ENCODE data around the gene SHROOM1. TPM values are rescaled to one million over a fixed set of nuclear protein-coding genes. Genes with fewer than 3 reads are reported as not detected.

SHROOM1 gene
- polyA plus RNA-seq, 2 donors, result 3.3 to 5.6 TPM

DNA sequence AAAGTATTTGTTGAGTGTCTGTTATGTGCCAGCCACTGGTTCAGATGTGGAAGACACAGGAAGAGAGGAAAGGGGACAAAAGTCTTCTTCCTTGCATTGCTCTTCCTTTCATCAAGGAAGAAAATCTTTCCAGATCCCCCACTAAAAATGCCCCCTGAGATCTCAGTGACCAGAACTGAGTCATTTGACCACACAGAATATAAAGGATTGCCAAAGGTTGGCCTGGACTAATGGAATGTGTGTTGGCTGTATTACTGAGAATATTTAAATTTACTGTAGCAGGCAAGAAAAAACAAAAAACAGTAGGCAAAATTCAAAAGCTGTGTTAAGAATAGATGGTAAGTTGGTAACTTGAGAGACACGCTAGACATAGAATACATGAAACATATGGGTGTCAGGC lies 43.4 kb downstream of the SHROOM1 start:
- no peak overlapping the region for H3K4me3 ChIP-seq (ENCODE audit: low read depth in 1 of 2, low read length in 2 of 2)
- whole genome bisulfite sequencing, 2 donors, result 97 to 99% methylated on average over 1 of the region's 1 CpG
- no peaks in the 10 kb centered on the region for H3K4me1 ChIP-seq (ENCODE audit: control insufficient read depth in 2 of 2, insufficient read depth in 2 of 2, low read length in 1 of 2)
- no peaks in the 10 kb centered on the region for H3K9me3 ChIP-seq (ENCODE audit: control insufficient read depth in 2 of 2, insufficient read depth in 1 of 2, low read depth in 1 of 2, low read length in 1 of 2)
- no peaks in the 10 kb centered on the region for H3K27me3 ChIP-seq (ENCODE audit: control insufficient read depth in 1 of 2, insufficient read depth in 2 of 2, low read length in 2 of 2)
- H3K36me3 ChIP-seq (ENCODE audit: control insufficient read depth in 2 of 2, insufficient read depth in 2 of 2, low read length in 1 of 2), result no peaks in the 10 kb centered on the region
- H3K27ac ChIP-seq (ENCODE audit: low read depth in 2 of 2, low read length in 1 of 2), result no peak overlapping the region

DNA sequence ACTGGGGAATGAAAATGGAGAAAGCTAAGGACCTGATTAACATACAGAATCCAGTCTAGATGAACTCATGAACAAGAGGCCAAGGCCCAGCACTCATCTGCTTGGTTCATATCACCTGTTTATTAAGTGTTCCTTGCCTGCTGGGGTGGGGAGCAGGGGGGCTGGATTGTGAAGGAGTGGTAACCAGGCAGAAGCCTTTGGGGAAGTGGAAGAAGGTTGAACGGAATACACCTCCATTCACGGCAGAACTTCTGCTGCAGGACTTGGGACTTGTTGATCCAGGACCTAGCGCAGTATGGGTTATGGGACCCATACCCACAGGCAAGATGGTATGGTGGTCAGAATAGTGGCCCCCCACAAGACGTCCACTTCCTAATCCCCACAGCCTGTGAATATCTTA lies 44.6 kb downstream of the SHROOM1 start:
- H3K27ac ChIP-seq (ENCODE audit: low read depth in 2 of 2, low read length in 1 of 2), result no peak overlapping the region
- 93 to 98% methylated on average over 4 of the region's 4 CpGs for WGBS, 2 donors
- H3K36me3 ChIP-seq (ENCODE audit: control insufficient read depth in 2 of 2, insufficient read depth in 2 of 2, low read length in 1 of 2), result no peaks in the 10 kb centered on the region
- H3K27me3 ChIP-seq (ENCODE audit: control insufficient read depth in 1 of 2, insufficient read depth in 2 of 2, low read length in 2 of 2), result no peaks in the 10 kb centered on the region
- H3K9me3 ChIP-seq (ENCODE audit: control insufficient read depth in 2 of 2, insufficient read depth in 1 of 2, low read depth in 1 of 2, low read length in 1 of 2), result no peaks in the 10 kb centered on the region
- H3K4me1 ChIP-seq (ENCODE audit: control insufficient read depth in 2 of 2, insufficient read depth in 2 of 2, low read length in 1 of 2), result no peaks in the 10 kb centered on the region
- H3K4me3 ChIP-seq (ENCODE audit: low read depth in 1 of 2, low read length in 2 of 2), result no peak overlapping the region

DNA sequence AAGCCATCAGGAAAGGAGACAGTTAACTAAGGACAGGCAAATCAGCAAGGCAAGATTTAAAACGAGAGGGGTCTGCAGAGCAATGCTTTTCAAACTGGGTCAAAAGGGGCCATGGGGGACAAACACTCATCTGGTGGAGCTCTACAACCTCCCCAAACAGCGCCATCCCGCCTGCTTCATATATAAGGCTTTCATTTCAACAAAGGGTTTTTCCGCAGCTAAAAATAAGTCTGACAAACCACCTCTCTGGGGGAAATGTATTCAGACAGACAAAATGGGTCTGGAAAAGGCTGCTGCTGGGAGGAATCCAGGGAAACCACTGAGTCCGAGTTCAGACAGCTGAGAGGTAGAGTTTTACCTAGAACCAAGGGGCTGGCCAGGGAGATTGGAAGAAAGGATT lies 45.1 kb downstream of the SHROOM1 start:
- 72 to 77% methylated on average over 5 of the region's 5 CpGs for WGBS, 2 donors
- Histone ChIP-seq H3K27ac (ENCODE audit: low read depth in 2 of 2, low read length in 1 of 2) (no peak overlapping the region), H3K4me3 (ENCODE audit: low read depth in 1 of 2, low read length in 2 of 2) (no peak overlapping the region)

GRCh38 chr5:132782101-132782500 lies 48.3 kb downstream of the SHROOM1 start:
- Histone ChIP-seq H3K4me3 (ENCODE audit: low read depth in 1 of 2, low read length in 2 of 2) (no peak overlapping the region), H3K9me3 (ENCODE audit: control insufficient read depth in 2 of 2, insufficient read depth in 1 of 2, low read depth in 1 of 2, low read length in 1 of 2) (no peaks in the 10 kb centered on the region), H3K27ac (ENCODE audit: low read depth in 2 of 2, low read length in 1 of 2) (no peak overlapping the region), H3K36me3 (ENCODE audit: control insufficient read depth in 2 of 2, insufficient read depth in 2 of 2, low read length in 1 of 2) (no peaks in the 10 kb centered on the region), H3K27me3 (ENCODE audit: control insufficient read depth in 1 of 2, insufficient read depth in 2 of 2, low read length in 2 of 2) (no peaks in the 10 kb centered on the region), H3K4me1 (ENCODE audit: control insufficient read depth in 2 of 2, insufficient read depth in 2 of 2, low read length in 1 of 2) (peaks cover 0 to 6% of the 10 kb centered on the region in 2 donors)
- 71 to 73% methylated on average over 4 of the region's 4 CpGs for WGBS, 2 donors

More for the DNA sequence above, 45.1 kb downstream of the SHROOM1 start:
- H3K9me3 ChIP-seq (ENCODE audit: control insufficient read depth in 2 of 2, insufficient read depth in 1 of 2, low read depth in 1 of 2, low read length in 1 of 2), result no peaks in the 10 kb centered on the region
- no peaks in the 10 kb centered on the region for H3K4me1 ChIP-seq (ENCODE audit: control insufficient read depth in 2 of 2, insufficient read depth in 2 of 2, low read length in 1 of 2)
- H3K36me3 ChIP-seq (ENCODE audit: control insufficient read depth in 2 of 2, insufficient read depth in 2 of 2, low read length in 1 of 2), result no peaks in the 10 kb centered on the region
- no peaks in the 10 kb centered on the region for H3K27me3 ChIP-seq (ENCODE audit: control insufficient read depth in 1 of 2, insufficient read depth in 2 of 2, low read length in 2 of 2)

- WGBS, 2 donors, result 92% methylated on average over 4 of the region's 4 CpGs
- peaks cover 0 to 8% of the 10 kb centered on the region in 2 donors for H3K4me1 ChIP-seq (ENCODE audit: control insufficient read depth in 2 of 2, insufficient read depth in 2 of 2, low read length in 1 of 2)
- no peak overlapping the region for H3K27ac ChIP-seq (ENCODE audit: low read depth in 2 of 2, low read length in 1 of 2)
- H3K36me3 ChIP-seq (ENCODE audit: control insufficient read depth in 2 of 2, insufficient read depth in 2 of 2, low read length in 1 of 2), result no peaks in the 10 kb centered on the region
- H3K27me3 ChIP-seq (ENCODE audit: control insufficient read depth in 1 of 2, insufficient read depth in 2 of 2, low read length in 2 of 2), result no peaks in the 10 kb centered on the region
- no peaks in the 10 kb centered on the region for H3K9me3 ChIP-seq (ENCODE audit: control insufficient read depth in 2 of 2, insufficient read depth in 1 of 2, low read depth in 1 of 2, low read length in 1 of 2)
- no peak overlapping the region for H3K4me3 ChIP-seq (ENCODE audit: low read depth in 1 of 2, low read length in 2 of 2)
Observed at GRCh38 chr5:132781029-132781428, 49.4 kb downstream of the SHROOM1 start.

DNA sequence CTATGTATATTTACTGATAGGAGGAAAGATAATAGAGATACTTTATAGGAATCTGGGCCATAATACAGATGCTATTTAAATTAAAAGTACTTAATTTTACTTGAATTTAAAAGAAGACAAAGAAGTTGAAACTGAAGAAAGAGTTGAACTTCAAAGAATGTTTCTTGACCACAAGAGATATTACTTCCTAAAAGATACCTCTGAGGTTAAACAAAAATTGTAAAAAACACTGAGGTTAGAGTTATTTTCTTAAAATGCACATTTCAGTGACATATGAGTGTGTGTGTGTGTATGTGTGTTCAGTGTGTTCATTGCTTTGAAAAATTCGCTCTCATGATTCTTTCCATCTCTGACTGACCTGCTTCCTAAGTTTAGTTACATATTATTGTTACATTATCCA lies 49.9 kb downstream of the SHROOM1 start:
- 90% methylated on average over 1 of the region's 1 CpG for WGBS, 2 donors
- H3K4me3 ChIP-seq (ENCODE audit: low read depth in 1 of 2, low read length in 2 of 2), result no peak overlapping the region
- H3K9me3 ChIP-seq (ENCODE audit: control insufficient read depth in 2 of 2, insufficient read depth in 1 of 2, low read depth in 1 of 2, low read length in 1 of 2), result no peaks in the 10 kb centered on the region
- no peak overlapping the region for H3K27ac ChIP-seq (ENCODE audit: low read depth in 2 of 2, low read length in 1 of 2)
- no peaks in the 10 kb centered on the region for H3K27me3 ChIP-seq (ENCODE audit: control insufficient read depth in 1 of 2, insufficient read depth in 2 of 2, low read length in 2 of 2)
- H3K4me1 ChIP-seq (ENCODE audit: control insufficient read depth in 2 of 2, insufficient read depth in 2 of 2, low read length in 1 of 2), result peaks cover 0 to 10% of the 10 kb centered on the region in 2 donors
- H3K36me3 ChIP-seq (ENCODE audit: control insufficient read depth in 2 of 2, insufficient read depth in 2 of 2, low read length in 1 of 2), result no peaks in the 10 kb centered on the region

DNA sequence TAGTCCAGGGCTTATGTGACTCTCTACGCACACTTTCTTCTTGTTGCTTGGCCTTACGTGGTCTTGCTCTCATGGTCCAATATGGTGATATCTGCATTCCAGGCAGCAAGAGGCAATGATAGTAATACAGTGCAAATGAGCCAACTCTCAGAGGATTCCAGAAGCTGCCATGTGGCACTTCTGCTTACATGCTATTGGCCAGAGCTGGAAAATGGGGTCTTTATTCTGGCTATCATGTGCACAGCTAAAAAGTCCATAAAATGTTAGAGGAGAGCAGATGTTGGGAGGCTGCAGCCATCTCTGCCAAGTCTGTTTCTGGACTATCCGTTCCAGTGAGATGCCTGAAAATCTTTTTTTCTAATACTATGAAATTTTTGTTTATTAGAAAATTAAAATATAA lies 50.5 kb downstream of the SHROOM1 start:
- H3K4me1 ChIP-seq (ENCODE audit: control insufficient read depth in 2 of 2, insufficient read depth in 2 of 2, low read length in 1 of 2), result peaks cover 0 to 13% of the 10 kb centered on the region in 2 donors
- WGBS, 2 donors, result 90 to 92% methylated on average over 3 of the region's 3 CpGs
- no peak overlapping the region for H3K4me3 ChIP-seq (ENCODE audit: low read depth in 1 of 2, low read length in 2 of 2)
- no peaks in the 10 kb centered on the region for H3K27me3 ChIP-seq (ENCODE audit: control insufficient read depth in 1 of 2, insufficient read depth in 2 of 2, low read length in 2 of 2)
- no peaks in the 10 kb centered on the region for H3K36me3 ChIP-seq (ENCODE audit: control insufficient read depth in 2 of 2, insufficient read depth in 2 of 2, low read length in 1 of 2)
- no peak overlapping the region for H3K27ac ChIP-seq (ENCODE audit: low read depth in 2 of 2, low read length in 1 of 2)
- H3K9me3 ChIP-seq (ENCODE audit: control insufficient read depth in 2 of 2, insufficient read depth in 1 of 2, low read depth in 1 of 2, low read length in 1 of 2), result no peaks in the 10 kb centered on the region

DNA sequence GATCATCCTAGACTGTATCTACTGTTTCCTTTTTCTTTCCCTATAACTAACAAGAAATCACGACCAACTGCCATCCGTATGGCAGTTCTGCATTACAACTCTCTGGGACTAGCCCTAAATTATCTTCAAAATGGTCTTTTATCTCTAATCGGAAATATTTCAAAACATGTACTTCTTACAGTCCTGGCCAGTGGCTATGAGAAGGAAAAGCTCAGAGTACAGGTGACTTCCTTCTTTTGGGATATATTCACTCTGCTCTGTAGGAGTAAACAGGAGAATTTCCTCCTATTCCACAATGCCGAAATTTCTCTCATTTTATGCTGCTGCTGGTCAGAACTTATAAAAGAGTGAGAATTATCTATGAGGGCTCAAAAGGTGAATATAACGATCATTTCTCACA lies 51.6 kb downstream of the SHROOM1 start:
- 80 to 91% methylated on average over 5 of the region's 5 CpGs for WGBS, 2 donors
- Histone ChIP-seq H3K4me1 (ENCODE audit: control insufficient read depth in 2 of 2, insufficient read depth in 2 of 2, low read length in 1 of 2) (peaks cover 7 to 23% of the 10 kb centered on the region in 2 donors), H3K4me3 (ENCODE audit: low read depth in 1 of 2, low read length in 2 of 2) (no peak overlapping the region), H3K9me3 (ENCODE audit: control insufficient read depth in 2 of 2, insufficient read depth in 1 of 2, low read depth in 1 of 2, low read length in 1 of 2) (no peaks in the 10 kb centered on the region), H3K27me3 (ENCODE audit: control insufficient read depth in 1 of 2, insufficient read depth in 2 of 2, low read length in 2 of 2) (no peaks in the 10 kb centered on the region), H3K36me3 (ENCODE audit: control insufficient read depth in 2 of 2, insufficient read depth in 2 of 2, low read length in 1 of 2) (no peaks in the 10 kb centered on the region), H3K27ac (ENCODE audit: low read depth in 2 of 2, low read length in 1 of 2) (no peak overlapping the region)

DNA sequence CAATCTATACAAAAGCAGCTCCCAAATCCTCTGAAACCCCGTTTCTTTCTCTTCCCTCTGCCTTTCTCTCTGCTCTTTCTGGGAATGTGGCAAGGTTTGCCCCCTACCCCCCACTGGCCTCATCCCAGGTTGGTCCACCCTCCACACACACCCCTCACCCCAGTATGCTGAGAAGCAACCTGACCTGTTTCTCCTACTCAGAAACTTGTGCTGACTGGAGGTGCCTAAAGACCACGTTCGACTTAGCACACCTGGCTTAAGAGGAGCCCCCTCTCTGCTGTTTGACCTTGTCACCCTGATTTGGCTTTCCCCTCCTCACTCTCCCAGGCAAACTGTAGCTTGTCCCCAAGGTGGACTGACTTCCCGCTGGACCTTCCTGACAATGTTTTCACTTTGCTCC lies 52.3 kb downstream of the SHROOM1 start:
- peaks cover 8 to 23% of the 10 kb centered on the region in 2 donors for H3K4me1 ChIP-seq (ENCODE audit: control insufficient read depth in 2 of 2, insufficient read depth in 2 of 2, low read length in 1 of 2)
- WGBS, 2 donors, result 59 to 64% methylated on average over 4 of the region's 4 CpGs
- H3K9me3 ChIP-seq (ENCODE audit: control insufficient read depth in 2 of 2, insufficient read depth in 1 of 2, low read depth in 1 of 2, low read length in 1 of 2), result no peaks in the 10 kb centered on the region
- H3K4me3 ChIP-seq (ENCODE audit: low read depth in 1 of 2, low read length in 2 of 2), result peak overlapping the region in 1 of 2 donors; percentile 81
- peak overlapping the region in 1 of 2 donors; percentile 24 for H3K27ac ChIP-seq (ENCODE audit: low read depth in 2 of 2, low read length in 1 of 2)
- H3K27me3 ChIP-seq (ENCODE audit: control insufficient read depth in 1 of 2, insufficient read depth in 2 of 2, low read length in 2 of 2), result no peaks in the 10 kb centered on the region
- no peaks in the 10 kb centered on the region for H3K36me3 ChIP-seq (ENCODE audit: control insufficient read depth in 2 of 2, insufficient read depth in 2 of 2, low read length in 1 of 2)

- peak within 1 kb of the TSS; percentile 57 to 82 for H3K27ac ChIP-seq (ENCODE audit: low read depth in 2 of 2, low read length in 1 of 2)
- WGBS, 2 donors, result 2 to 3% methylated on average over 78 to 82 of the region's 82 CpGs
- peak within 1 kb of the TSS; percentile 73 to 81 for H3K4me3 ChIP-seq (ENCODE audit: low read depth in 1 of 2, low read length in 2 of 2)
- no peaks in the 10 kb centered on the region for H3K27me3 ChIP-seq (ENCODE audit: control insufficient read depth in 1 of 2, insufficient read depth in 2 of 2, low read length in 2 of 2)
- H3K4me1 ChIP-seq (ENCODE audit: control insufficient read depth in 2 of 2, insufficient read depth in 2 of 2, low read length in 1 of 2), result peaks cover 12 to 25% of the 10 kb centered on the region in 2 donors
- H3K36me3 ChIP-seq (ENCODE audit: control insufficient read depth in 2 of 2, insufficient read depth in 2 of 2, low read length in 1 of 2), result no peaks in the 10 kb centered on the region
- H3K9me3 ChIP-seq (ENCODE audit: control insufficient read depth in 2 of 2, insufficient read depth in 1 of 2, low read depth in 1 of 2, low read length in 1 of 2), result no peaks in the 10 kb centered on the region
Observed at GRCh38 chr5:132777209-132778069, 53.0 kb downstream of the SHROOM1 start, which contains the start of gene SEPTIN8. SEPTIN8 (minus strand) TSS chr5:132777239; CDS start chr5:132777137, 102 bp downstream.
